GM19099 (cell line): ENCODE measurements around the gene TMEM178A.

Source experiments
- POLR2A ChIP-seq: IDR thresholded peaks from 3 replicates; pipeline ENCODE4 v1.6.1; 2011; ENCODE audit warnings: low read depth; ENCODE audit not compliant: insufficient read length; ENCODE audit errors: extremely low read depth

The TMEM178A gene

GRCh38 chr2:39664888-39665591 is 677 bp upstream of the TMEM178A start:
- no peak for TF ChIP-seq POLR2A

GRCh38 chr2:39666491-39667101 is 879 bp downstream of the TMEM178A start:
- TF ChIP-seq POLR2A, result no peak

GRCh38 chr2:39667104-39667885 is 1.6 kb downstream of the TMEM178A start:
- no peak for TF ChIP-seq POLR2A

GRCh38 chr2:39667886-39668276 is 2.2 kb downstream of the TMEM178A start:
- TF ChIP-seq POLR2A, result no peak

GRCh38 chr2:39668576-39669080 is 2.9 kb downstream of the TMEM178A start:
- TF ChIP-seq POLR2A, result no peak

GRCh38 chr2:39671604-39672003 is 5.9 kb downstream of the TMEM178A start:
- no peak for TF ChIP-seq POLR2A

GRCh38 chr2:39673018-39673417 is 7.3 kb downstream of the TMEM178A start:
- no peak for TF ChIP-seq POLR2A

GRCh38 chr2:39676342-39676741 is 10.6 kb downstream of the TMEM178A start:
- TF ChIP-seq POLR2A, result no peak

- no peak for TF ChIP-seq POLR2A
Measured at GRCh38 chr2:39678170-39678569, 12.5 kb downstream of the TMEM178A start.

GRCh38 chr2:39679805-39680204 is 14.1 kb downstream of the TMEM178A start:
- TF ChIP-seq POLR2A, result no peak

- no peak for TF ChIP-seq POLR2A
Measured at GRCh38 chr2:39682066-39682692, 16.5 kb downstream of the TMEM178A start.

GRCh38 chr2:39683022-39683699 is 17.4 kb downstream of the TMEM178A start:
- no peak for TF ChIP-seq POLR2A

GRCh38 chr2:39684464-39684863 is 18.7 kb downstream of the TMEM178A start:
- no peak for TF ChIP-seq POLR2A

- no peak for TF ChIP-seq POLR2A
Measured at GRCh38 chr2:39685126-39685525, 19.4 kb downstream of the TMEM178A start.

- no peak for TF ChIP-seq POLR2A
Measured at GRCh38 chr2:39686456-39686855, 20.7 kb downstream of the TMEM178A start.
